GM19467 (cell line): ENCODE measurements around the gene C12orf75.

ENCODE experiments used
- ATAC-seq: cut with Tn5 transposase; IDR thresholded peaks from one replicate; pipeline ENCODE4 v1.9.1; 2021; ENCODE audit warnings: mild to moderate bottlenecking, moderate library complexity; ENCODE audit not compliant: unreplicated experiment

The C12orf75 gene

DNA sequence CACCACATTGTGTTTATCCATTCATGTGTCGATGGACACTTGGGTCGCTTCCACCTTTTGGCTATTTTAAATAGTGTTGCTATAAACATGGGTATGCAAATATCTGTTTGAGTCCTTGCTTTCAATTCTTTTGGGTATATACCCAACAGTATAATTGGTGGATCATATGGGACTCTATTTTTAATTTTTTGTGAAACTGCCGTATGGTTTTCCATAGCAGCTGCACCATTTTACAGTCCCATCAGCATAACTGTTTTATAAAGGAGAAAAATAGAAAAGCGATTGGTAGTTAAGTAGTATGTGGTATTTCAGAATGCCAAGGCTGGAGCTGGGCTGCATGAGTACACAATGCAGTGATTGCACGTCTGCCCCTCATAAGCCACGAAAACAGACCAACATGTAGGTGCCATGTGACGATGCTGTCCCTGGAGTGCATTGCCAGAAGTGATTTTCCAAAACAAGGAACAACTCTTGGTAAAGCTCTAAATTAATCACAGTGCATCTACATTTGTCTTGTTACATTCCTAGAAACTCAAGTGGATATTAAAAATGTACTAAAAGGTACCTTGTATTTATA is 83.5 kb downstream of the C12orf75 start:
- ATAC-seq = no peak

DNA sequence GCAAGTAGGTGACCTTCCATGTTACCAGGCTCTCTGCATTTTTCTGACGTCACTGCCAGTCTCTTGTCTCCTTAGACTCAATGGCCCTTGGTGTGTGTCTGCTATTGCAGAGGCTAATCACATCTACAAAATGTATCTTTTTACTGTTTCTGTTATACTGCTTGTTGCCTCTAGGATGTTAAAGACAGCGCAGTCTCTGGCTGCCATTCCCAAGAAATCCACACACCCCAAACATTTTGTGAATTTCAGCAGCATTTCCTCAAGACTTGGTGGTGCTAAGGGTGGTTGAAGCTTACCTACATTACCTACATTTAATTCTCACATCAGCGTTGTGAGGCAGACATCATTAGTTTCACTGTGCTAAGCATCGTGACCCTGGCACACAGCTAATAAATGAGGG is 87.2 kb downstream of the C12orf75 start:
- ATAC-seq = no peak

DNA sequence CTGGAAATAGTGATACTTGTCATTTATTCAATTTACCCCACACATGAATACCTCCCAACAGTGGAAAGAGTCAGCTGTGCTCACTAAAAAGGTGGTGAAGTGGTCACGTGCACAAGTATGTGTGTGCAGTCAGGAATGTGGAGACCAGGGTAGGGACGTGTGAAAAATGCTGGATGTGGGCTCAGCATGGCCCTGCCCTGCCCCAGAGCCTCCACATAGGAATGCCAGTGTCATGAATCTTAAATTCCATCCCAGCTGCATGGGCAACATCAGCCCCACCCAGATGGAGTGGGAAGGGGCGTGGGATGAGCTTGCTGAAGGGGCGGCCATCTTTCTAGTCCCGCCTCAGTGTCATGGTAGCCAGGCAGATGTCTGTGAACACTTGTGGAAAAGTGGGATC is 87.7 kb downstream of the C12orf75 start:
- ATAC-seq = no peak

DNA sequence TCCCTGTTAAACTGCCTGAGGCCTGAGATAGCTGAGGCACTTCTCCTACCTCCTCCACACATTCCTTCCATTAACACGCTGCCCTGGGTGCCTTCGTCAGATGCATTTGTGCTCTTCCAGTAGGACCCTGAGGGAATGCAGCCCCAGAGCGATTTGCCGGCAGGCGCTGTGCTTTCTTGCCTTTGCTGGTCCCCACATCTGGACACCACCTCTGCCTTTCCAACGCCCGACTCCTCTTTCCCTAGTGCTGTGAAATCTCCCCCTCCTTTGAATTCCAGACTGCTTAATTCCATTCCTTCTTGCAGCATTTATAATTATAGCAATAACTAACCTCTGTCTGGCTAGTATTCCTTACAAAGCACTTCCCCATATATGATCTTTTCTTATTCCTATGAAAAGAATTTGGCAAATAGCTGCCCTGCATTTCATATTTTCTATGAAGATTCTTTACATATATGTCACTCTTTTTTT is 88.4 kb downstream of the C12orf75 start:
- no peak for ATAC-seq

DNA sequence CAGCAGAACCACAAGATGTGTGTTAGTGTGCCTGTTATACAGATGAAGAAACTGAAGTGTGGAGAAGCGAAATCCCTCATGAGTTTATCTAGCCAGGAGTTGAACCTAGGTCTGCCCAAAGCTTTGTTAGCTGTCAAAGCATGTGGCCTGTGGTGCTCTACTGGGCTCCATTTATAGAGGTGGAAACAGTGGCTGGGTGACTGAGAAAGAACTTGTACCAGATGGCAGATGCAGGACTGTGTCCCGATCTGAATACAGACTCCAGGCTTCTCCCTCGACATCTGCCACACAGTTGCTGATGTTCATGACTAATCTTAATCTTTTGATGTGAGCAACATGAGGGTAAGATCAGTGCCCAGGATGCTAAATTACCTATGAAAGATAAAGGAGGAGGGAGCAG is 89.1 kb downstream of the C12orf75 start:
- ATAC-seq = no peak

DNA sequence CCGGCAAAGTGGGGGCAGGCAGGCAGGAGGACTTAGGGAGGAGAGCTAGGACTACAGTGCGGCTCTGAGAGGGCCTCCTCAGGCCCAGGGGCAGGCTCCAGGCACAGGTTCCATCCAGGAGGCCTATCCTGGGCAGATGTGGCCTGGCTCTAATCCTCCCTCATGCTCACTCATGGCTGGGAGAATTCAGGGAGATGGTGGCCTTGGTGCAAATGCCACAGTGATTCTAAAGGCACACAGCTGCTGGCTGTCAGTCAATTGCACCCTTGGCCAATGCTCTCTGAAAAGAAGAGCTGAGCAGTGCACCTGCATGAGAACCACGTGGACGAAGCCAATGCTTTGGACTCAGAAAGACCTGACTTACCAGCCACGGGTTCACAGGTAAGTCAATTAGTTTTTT is 89.6 kb downstream of the C12orf75 start:
- ATAC-seq = no peak

DNA sequence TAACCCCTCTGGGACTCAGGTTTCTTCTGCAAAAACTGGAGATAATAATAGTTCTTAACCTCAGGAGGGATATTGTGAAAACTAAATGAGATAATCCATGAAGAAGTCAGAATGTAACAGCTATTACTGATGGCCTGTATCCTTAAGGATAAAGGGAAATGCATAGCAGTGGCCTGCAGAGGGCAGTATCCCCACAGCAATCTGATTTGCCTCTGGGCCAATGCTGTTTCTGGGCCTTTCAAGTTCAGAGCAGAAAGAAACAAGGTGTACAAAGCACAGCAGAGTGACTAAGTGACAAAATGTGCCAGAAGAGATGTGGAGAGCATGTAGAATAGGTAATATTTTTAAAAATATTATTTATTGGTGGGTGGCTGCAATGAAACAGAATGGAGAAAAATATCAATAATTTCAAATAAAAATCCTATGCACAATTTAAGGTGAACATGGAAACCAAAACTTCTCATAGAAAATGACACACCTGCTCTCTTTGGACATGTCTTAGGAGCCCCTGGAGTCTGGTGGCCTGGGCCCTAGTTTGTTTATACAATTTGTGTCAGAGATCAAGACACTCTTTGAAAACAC is 90.3 kb downstream of the C12orf75 start:
- ATAC-seq = peak; percentile 66
